COLO668 (cell line): ENCODE results near the gene BAHCC1.
"Not testable (repeated sequence)": the region's sequence is repeated elsewhere in the genome, so short reads cannot be mapped to it uniquely, and the experiment has no call there.

Experiments
- DNase-seq: peaks from one replicate; lab custom pipeline; 2025; ENCODE audit not compliant: unreplicated experiment; lab: John Stamatoyannopoulos, UW

BAHCC1 gene

DNA sequence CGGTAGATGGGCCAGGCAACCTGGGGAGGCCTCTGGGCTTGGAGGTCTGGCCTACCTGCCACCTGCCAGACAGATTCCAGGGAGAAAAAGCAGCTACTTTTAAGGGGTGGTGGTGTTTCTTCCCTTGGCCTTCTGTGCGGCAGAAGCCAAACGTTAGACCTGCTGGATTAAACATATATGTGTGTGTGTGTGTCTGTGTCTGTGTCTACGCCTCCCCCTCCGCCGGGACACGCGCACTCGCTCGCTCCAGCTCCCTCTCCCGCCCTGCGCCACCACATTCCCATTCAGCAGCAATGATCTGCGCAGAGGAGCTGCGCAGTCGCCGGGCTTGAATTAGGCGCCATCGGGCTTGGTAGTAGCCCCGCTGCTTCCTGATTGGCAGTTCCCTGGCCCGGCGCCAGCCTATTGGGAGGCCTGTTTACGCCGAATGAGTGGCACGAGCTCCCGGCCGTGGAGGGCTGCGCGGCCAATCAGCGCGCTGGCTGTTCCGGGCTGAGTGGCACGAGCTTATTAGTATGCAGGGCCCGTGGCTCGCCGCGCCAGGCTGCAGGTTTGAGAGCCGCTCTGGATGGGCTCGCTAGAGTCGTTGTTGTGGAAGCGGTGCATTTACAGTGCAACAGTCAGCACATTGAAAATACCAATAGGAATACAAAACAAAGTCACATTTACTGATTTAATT, at the start of gene BAHCC1:
Gene BAHCC1 (plus strand): TSS at position 537 of the 679 bp plus-strand sequence. CDS start 4,283 bp downstream, outside the sequence.
- DNase-seq = peak; percentile 99

DNA sequence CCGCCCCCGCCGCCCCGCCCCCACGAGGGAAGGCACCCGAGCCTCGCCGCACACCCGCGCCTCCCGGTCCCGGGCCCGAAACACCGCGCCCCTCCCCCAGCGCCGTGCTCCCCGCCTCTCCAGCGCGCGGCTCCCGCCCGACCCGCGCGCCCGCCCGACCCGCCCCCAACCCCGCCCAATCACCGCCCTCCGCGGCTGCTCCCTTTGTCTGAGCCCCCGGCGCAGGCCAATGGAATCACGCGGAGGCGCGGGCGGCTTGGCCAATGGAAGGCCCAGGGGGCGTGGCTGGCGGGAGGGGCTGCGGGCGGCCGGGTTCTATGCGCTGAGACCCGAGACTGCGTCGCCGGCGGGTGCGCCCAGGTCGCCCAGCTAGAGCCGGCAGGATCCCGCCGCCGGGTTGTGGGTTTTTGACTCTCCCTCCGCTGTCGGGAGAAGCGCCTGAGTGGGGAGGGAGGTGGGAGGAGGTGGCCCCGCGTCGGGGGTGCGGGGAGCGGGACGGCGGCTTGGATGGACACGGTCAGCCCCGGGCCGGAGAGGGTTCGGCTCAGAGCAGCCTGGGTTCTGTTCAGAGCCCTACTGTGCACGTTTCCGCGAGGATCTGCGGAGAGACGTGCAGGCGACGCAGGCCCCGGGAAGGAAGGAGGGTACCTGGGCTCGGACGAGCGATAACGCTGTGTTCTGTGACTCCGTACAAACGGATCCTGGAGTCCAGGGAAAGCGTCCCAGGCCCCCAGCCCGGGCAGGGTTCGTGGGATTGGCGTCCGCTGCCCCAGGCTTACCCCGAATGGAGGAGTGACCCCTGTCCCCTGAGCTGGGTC, 49.0 kb upstream of the BAHCC1 start:
- DNase-seq = peak; percentile 96

DNA sequence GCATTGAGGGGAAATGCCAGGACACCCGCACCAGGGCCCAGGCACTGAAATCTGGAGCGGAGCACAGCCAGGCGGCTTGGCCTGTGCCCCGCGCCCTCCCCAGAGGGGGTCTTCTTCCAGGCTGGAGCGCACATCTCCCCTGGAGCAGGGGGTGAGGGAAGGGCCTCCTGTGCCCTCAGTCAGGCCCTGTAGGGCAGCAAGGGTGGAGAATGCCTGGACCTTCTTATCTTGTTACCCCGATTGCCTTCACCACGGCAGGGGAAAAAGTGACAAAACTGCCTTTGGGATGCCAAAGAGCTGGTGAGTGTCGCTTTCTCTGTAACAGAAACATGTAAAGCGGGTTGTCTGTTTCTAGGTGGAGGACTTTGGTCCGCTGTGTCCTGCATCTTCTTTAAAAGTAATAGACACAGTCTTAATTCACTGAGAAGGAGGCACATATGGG, 48.3 kb upstream of the BAHCC1 start:
- DNase-seq = no peak

DNA sequence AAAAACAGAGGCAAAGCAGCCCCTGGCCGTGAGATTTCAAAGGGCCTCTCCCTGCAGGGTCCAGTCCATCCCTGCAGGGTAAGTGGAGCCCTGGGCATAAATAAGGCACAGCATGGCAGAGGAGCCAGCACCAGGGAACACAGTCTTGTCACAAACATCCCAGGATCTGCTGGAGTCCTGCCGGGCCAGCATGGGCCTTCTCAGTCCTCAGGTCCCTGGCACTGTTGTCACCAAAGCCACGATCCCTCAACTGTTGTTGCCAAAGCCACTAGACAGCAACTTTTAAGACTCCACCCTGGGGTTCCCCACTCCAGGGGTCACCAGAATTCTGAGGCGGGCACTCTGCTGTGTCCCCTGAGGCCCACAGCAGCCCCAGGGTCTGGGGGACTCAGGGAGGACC, 47.8 kb upstream of the BAHCC1 start:
- DNase-seq = no peak

DNA sequence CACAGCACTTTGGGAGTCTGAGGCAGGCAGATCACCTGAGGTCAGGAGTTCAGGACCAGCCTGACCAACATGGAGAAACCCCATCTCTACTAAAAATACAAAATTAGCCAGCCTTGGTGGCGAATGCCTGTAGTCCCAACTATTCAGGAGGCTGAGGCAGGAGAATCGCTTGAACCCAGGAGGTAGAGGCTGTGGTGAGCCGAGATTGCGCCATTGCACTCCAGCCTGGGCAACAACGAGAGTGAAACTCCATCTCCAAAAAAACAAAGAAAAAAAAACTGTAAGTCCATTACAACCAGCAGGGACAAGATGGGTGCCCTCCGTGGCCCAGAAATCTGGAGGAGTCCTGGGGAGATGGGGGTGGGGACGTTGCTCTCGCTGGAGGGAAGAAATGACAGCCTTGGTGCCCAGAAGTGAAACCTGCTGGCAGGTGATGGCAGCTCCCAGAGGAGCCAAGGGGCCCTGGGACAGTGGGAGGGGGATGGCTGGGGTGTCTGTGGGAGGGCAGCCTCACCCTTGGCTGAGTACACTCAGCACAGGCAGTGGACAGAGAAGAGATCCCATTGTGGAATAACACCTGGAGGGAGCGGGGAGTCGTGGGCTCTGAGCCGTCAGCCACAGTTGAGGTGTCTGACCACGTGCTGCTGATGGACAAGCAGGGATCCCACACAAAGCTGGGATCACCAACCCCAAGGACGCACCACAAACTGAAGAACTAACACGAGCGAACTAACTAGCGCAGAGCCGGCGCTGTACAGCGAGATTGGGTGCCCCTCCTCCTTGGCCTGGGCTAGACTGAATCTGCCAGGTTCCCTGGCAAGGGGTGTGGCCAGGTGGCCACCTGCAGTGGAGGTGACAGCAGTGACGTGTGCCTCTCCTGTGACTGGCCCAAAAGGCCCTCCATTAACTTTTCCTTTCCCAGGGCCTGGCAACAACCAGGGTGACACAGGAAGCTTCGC, 46.9 kb upstream of the BAHCC1 start:
- DNase-seq = peak; percentile 67

DNA sequence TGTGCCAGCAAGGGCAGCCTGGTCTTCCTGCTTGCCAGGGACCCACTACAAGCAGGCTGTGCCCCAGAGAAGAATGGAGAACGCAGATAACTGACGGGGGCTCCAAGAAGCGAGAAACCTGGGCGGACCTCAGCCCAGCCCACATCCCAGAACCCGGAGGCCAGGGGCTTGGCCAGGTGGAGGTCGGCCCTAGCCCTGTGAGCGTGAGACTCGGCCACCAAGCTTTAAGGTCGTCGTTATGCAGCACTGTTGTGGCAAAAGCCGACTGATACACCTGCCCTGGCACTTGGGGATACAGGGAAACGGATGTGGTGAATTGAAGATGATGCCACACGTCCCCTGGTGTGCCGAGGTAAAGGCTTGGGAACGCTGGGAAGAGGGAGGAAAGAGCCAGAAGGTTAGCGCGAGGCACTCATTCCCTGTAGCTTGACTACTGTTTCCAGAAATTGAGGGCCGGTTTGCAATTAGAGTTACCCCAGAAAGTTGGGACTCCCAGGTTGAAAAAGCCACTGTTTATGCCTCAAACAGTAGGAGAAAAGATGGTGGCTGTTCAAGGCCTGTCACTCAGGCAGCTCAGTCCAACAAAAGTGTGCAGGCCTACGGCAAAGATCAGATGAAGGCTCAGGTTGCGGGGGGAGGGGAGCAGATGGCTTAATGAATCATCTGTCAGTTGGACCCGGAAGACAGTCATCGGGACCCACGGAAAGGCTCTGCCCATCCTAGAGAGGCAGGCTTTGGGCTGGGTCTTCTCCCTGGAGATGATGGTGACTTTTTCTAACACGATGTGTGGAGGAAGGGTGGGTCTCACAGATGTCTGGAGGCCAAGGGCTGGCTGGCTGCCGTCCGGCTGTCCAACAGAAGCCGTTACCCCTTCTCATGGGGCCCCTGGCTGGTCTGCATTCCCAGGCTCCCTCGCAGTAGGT, 45.6 kb upstream of the BAHCC1 start:
- peak; percentile 65 for DNase-seq

DNA sequence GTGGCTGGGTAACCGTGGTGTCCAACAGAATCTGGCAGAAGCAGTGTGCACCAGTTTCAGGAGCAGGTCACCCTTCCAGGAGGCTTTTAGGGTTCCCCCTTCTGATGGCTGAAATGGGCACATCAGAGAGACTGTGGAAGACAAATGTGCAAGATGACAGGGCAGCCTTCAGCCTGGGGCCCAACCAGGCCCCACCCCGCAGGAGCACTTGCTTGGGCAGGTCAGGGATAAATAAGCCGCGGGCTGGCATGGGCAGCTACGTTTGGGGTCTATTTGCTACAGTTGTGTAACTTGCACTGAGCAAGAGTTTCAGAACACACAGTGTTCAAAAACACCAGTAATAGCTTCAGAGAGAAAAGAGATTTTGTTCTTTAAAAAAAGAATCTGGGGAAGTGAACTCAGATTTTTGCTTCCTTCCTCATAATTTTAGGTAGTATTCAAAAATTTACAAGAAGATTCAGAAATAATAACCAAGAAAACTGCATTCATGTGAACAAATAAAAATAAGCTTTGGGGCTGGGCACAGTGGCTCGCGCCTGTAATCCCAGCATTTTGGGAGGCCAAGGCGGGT, 44.9 kb upstream of the BAHCC1 start:
- no peak for DNase-seq

DNA sequence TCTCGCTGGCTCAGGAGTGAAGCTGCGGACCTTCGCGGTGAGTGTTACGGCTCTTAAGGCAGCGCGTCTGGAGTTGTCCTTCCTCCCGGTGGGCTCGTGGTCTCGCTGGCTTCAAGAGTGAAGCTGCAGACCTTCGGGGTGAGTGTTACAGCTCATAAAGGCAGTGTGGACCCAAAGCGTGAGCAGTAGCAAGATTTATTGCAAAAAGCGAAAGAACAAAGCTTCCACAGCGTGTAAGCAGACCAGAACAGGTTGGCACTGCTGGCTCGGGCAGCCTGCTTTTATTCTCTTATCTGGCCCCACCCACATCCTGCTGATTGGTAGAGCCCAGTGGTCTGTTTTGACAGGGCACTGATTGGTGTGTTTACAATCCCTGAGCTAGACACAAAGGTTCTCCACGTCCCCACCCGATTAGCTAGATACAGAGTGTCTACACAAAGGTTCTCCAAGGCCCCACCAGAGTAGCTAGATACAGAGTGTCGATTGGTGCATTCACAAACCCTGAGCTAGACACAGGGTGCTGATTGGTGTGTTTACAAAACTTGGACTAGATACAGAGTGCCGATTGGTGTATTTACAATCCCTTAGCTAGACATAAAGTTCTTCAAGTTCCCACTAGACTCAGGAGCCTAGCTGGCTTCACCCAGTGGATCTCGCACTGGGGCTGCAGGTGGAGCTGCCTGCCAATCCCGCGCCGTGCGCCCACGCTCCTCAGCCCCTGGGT, 43.8 kb upstream of the BAHCC1 start:
- DNase-seq = not testable (repeated sequence)

DNA sequence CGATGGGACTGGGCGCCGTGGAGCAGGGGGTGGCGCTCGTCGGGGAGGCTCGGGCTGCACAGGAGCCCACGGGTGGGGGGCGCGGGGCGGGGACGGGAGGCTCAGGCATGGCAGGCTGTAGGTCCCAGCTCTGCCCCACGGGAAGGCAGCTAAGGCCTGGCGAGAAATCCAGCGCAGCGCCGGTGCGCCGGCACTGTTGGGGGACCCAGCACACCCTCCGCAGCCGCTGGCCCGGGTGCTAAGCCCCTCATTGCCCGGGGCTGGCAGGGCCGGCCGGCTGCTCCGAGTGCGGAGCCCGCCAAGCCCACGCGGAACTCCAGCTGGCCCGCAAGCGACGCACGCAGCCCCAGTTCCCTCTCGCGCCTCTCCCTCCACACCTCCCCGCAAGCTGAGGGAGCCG, 43.2 kb upstream of the BAHCC1 start:
- DNase-seq = not testable (repeated sequence)

DNA sequence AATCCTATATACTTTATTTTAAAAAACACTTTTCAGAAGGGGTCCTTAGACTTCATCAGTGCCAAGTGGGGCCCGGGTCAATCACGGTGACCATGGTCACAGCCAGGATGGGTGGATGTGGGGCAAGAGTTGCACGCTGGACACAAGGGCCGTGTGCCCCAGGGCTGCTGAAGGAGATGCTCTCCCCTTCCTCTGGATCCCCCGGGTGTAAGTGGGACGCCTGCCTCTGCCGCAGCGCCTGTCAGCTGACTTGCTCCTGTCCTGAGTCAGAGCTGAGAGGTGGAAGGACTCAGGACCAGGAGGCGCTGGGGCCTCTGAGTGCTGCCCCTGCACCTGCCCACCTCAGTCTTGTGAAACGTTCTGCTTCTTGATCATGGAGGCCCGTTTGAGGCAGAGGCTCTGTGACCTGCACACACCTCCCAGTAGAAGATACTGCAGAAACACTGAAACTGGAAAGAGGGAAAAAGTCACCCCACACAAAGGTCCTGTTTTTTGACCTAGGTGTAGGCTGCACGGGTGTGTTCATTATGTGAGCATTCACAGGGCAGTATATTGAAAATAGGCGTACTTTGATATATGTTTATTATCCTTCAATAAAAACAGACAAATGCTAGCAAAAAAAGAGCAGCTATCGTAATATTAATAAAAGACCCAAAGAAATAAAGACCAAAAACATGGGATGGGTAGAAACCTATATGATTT, 40.9 kb upstream of the BAHCC1 start:
- DNase-seq = no peak

DNA sequence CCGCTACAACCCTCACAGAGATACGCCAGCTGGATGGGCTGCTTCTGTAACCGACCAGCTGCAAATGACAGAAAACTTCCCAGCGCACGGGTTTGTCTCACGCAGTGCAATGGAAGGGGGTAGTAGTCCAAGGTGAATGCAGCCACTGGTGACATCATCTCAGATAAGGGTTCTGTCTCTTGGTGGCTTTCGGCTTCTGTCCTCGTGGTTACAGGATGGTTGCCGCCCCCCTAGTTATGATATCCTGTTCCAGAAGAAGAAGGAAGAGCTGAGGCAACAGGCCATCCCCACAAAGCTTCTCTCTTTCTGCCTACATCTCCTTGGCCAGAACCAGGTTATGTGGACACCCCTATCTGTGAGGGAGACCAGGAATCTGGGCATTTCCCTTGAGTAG, 40.3 kb upstream of the BAHCC1 start:
- no peak for DNase-seq

DNA sequence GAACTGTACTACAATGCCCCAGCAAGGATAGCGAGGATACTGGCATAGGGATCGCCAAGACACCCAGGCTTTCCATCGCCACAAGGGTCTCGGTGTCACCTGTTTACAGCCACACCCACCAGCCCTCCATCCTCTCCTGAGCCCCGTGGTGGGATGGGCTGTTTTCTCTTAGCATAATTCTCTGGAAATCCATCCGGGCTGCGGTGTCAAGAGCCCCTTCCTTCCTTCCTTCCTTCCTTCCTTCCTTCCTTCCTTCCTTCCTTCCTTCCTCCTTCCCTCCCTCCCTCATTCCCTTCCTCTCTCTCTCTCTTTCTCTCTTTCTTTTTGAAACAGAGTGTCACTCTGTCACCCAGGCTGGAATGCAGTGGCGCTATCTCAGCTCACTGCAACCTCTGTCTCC, 36.0 kb upstream of the BAHCC1 start:
- no peak for DNase-seq

DNA sequence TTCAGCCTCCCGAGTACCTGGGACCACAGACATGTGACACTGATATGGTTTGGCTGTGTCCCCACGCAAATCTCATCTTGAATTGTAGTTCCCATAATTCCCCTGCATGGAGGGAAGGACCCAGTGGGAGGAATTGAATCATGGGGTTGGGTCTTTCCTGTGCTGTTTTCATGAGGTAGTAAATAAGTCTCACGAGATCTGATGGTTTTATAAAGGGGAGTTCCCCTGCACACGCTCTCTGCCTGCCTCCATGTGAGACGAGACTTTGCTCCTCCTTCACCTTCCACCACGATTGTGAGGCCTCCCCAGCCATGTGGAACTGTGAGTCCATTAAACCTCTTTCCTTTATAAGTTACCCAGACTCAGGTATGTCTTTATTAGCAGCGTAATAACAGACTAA, 33.3 kb upstream of the BAHCC1 start:
- not testable (repeated sequence) for DNase-seq

DNA sequence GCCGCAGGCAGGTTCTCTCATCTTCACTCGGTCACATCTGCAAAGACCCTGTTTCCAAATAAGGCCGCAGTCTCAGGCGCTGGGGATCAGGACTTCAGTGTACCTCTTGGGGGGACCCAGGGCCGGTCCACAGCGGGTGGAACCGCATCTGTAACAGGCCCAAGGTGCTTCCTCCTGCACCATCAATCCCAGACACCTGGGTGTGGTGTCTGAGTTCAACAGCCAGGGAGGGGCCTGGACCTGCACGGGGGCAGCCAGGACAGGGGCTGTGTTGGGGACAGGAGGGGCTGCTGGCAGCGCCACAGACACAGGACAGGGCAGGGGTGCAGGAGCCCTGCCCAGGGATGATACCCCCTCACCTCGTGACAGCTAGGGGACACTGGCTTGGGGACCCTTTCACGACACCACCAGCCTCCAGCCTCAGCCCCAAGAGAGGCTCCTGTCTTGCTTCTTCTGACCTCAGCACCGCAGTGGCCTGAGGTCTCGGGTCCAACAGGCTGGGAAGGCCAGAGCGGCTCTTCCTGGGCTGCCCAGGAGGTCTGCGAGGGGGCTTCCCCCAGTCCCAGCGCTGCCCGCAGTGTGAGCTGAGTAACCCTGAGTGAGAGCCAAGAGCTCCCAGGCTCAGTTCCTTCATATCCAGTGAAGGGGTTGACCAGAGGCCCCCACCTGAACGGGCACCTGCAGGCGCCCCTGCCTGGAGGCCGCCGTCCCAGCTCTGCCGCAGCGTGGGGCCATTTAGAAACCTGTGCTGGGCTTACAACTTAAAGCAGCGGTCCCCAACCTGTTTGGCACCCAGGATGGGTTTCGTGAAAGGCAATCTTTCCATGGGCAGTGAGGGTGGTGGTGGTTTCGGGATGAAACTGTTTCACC, 30.7 kb upstream of the BAHCC1 start:
- no peak for DNase-seq

DNA sequence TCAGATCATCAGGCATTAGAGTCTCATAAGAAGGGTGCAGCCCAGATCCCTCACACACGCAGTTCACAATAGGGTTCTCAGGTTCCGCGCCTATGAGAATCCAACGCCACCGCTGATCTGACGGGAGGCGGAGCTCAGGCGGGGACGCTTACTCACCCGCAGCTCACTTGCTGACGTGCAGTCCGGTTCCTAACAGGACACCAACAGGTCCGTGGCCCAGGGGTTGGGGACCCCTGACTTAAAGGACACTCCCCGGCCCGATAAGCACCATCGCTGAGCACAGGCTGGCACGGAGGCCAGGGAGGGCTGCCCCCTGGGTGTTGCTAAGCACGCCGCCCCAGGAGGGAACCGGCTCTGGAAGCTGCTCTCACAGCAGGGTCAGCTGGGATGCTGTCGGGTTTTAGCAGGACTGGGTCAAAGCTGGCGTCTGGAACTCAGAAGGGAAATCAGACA, 30.1 kb upstream of the BAHCC1 start:
- peak; percentile 51 for DNase-seq

DNA sequence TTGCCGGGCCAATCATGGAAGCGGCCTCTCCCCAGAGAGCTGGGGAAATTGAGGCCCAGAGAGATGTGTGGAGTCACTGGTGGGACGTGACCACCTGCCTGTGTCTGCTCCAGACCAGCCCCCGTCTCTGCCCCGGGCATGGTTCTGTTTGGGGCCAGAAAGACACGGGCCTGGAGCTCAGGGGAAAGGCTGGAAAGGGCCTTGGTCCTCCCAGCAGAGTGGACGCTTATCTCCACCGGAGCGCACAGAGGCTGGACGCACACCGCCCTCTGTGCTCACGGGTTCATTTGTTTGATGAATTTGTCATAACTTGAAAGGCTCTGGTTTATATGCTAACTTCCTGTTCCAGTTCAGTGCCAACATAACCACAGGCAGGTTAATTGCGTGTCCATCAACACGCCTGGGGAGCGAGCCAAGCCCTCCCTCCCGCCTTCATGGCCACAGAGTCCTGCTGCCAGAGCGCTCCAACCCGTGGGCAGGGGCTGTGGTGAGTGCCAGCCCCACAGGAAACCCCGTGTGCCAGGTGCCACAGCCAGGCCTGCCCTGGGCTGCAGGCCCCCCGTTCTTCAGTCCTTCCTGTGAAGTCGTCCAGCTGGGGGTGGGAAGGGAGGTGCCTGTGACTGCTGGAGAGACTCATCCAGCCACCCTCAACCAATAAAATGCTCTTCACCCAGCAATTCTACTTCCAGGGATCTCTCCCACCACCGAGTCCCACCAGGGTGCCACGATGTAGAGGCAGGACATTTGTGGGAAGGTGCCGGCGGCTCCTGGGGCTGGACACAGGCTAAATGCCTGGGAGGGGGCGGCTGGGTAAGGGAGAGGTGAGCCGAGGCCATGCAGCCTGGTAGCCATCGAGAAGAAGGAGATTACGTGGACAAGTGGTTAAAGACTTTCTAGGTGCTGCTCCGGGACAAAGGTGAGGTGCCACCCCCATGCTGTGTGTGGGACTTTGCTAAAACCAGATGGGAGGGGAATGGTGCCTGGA, 29.4 kb upstream of the BAHCC1 start:
- DNase-seq = peak; percentile 62
